Neural progenitor cell (in vitro differentiated cells): ENCODE measurements around the gene C18orf32.

Source experiments
- EZH2 ChIP-seq: fragments of 200-600 bp; sonication (generic); IDR thresholded peaks from 2 replicates; pipeline ENCODE4 v1.6.1; 2017; ENCODE audit warnings: antibody characterized with exemption, mild to moderate bottlenecking, moderate library complexity
- TF ChIP-seq, protein P1 (sequence below): fragments of 200-600 bp; sonication (generic); IDR thresholded peaks from 2 replicates; pipeline ENCODE4 v1.5.1; 2017; ENCODE audit warnings: antibody characterized with exemption, mild to moderate bottlenecking

DNA sequence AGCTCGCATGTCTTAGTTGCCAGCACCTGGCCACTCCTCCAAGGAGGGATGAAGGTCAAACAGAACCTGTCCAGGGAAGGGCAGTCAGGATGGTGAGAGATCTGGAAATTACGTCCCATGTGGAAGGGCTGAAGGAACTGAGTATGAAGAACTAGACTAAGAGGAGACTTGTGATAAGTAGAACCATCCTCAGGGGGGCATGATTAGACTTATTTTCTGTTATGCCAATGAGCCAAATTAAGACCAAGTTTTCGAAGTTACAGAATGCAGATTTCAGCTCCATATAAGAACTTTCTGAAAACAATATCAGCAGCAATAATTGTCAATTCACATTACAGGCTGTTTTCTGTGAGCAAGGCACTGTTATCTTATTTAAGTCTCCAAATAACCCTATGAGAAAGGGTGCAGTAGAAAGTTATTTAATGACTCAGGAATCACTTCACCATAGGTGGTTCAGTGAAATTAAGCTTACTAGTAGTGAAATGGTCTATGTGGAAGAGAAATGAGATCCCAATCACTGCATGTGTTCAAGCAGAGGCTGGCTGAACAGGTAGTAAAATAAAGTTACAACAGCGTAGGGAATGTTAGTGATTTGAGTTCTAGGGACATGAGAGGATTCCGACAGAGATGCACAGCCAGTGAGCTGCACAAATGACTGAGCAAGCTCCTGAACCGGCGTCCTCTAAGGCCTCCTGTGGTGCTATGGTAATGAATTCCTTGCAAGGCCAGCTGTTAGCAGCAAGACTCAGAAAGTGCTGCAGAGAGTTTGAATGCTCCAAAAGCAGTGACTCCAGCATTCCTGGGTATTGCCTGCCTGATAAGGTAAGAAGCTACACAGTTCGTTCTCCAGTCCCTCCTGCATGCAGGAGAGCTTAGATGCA lies 22.1 kb downstream of the C18orf32 start:
- no peak for TF ChIP-seq EZH2
- TF ChIP-seq, protein P1, sequence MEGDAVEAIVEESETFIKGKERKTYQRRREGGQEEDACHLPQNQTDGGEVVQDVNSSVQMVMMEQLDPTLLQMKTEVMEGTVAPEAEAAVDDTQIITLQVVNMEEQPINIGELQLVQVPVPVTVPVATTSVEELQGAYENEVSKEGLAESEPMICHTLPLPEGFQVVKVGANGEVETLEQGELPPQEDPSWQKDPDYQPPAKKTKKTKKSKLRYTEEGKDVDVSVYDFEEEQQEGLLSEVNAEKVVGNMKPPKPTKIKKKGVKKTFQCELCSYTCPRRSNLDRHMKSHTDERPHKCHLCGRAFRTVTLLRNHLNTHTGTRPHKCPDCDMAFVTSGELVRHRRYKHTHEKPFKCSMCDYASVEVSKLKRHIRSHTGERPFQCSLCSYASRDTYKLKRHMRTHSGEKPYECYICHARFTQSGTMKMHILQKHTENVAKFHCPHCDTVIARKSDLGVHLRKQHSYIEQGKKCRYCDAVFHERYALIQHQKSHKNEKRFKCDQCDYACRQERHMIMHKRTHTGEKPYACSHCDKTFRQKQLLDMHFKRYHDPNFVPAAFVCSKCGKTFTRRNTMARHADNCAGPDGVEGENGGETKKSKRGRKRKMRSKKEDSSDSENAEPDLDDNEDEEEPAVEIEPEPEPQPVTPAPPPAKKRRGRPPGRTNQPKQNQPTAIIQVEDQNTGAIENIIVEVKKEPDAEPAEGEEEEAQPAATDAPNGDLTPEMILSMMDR, result peak; percentile 5
